ENCODE results near the gene CYB5B. TPM values are rescaled to one million over a fixed set of nuclear protein-coding genes. Genes with fewer than 3 reads are reported as not detected.

CYB5B gene
- total RNA-seq, 1 donor from 2014 or later: 46.3 TPM

GRCh38 chr16:69495821-69496220 lies 71.4 kb downstream of the CYB5B start:
- no peak for DNase-seq (ENCODE audit: low read depth)
- Histone ChIP-seq H3K36me3 (ENCODE audit: control insufficient read depth, insufficient read depth, low read length) (no peaks in the 10 kb centered on the region), H3K27me3 (ENCODE audit: control insufficient read depth, insufficient read depth, low read length) (no peaks in the 10 kb centered on the region), H3K4me3 (ENCODE audit: low read depth, low read length) (no peak overlapping the region)
- no peak for TF ChIP-seq CTCF (IDR thresholded peaks at IDR 0.05; ENCODE audit: insufficient read depth, low read length, poor library complexity, severe bottlenecking)

- TF ChIP-seq CTCF (IDR thresholded peaks at IDR 0.05; ENCODE audit: insufficient read depth, low read length, poor library complexity, severe bottlenecking): no peak
- Histone ChIP-seq H3K27me3 (ENCODE audit: control insufficient read depth, insufficient read depth, low read length) (no peaks in the 10 kb centered on the region), H3K36me3 (ENCODE audit: control insufficient read depth, insufficient read depth, low read length) (no peaks in the 10 kb centered on the region), H3K4me3 (ENCODE audit: low read depth, low read length) (no peak overlapping the region)
- no peak for DNase-seq (ENCODE audit: low read depth)
Observed at GRCh38 chr16:69496376-69496775, 72.0 kb downstream of the CYB5B start.

- TF ChIP-seq CTCF (IDR thresholded peaks at IDR 0.05; ENCODE audit: insufficient read depth, low read length, poor library complexity, severe bottlenecking): no peak
- no peaks in the 10 kb centered on the region for H3K36me3 ChIP-seq (ENCODE audit: control insufficient read depth, insufficient read depth, low read length)
- no peak for DNase-seq (ENCODE audit: low read depth)
- no peak overlapping the region for H3K4me3 ChIP-seq (ENCODE audit: low read depth, low read length)
- H3K27me3 ChIP-seq (ENCODE audit: control insufficient read depth, insufficient read depth, low read length): no peaks in the 10 kb centered on the region
Observed at GRCh38 chr16:69496896-69497295, 72.5 kb downstream of the CYB5B start.

GRCh38 chr16:69497876-69498596 lies 73.6 kb downstream of the CYB5B start:
- Histone ChIP-seq H3K4me3 (ENCODE audit: low read depth, low read length) (no peak overlapping the region), H3K36me3 (ENCODE audit: control insufficient read depth, insufficient read depth, low read length) (no peaks in the 10 kb centered on the region), H3K27me3 (ENCODE audit: control insufficient read depth, insufficient read depth, low read length) (no peaks in the 10 kb centered on the region)
- TF ChIP-seq CTCF (IDR thresholded peaks at IDR 0.05; ENCODE audit: insufficient read depth, low read length, poor library complexity, severe bottlenecking): no peak
- DNase-seq (ENCODE audit: low read depth): no peak

GRCh38 chr16:69498926-69499325 lies 74.5 kb downstream of the CYB5B start:
- no peaks in the 10 kb centered on the region for H3K36me3 ChIP-seq (ENCODE audit: control insufficient read depth, insufficient read depth, low read length)
- H3K4me3 ChIP-seq (ENCODE audit: low read depth, low read length): no peak overlapping the region
- DNase-seq (ENCODE audit: low read depth): no peak
- no peak for TF ChIP-seq CTCF (IDR thresholded peaks at IDR 0.05; ENCODE audit: insufficient read depth, low read length, poor library complexity, severe bottlenecking)
- H3K27me3 ChIP-seq (ENCODE audit: control insufficient read depth, insufficient read depth, low read length): no peaks in the 10 kb centered on the region

Data from kidney epithelial cell (primary cell).